Panc1 (cell line): ENCODE results near the gene NDUFV1. TPM values are rescaled to one million over a fixed set of nuclear protein-coding genes. Genes with fewer than 3 reads are reported as not detected.
"Not testable (repeated sequence)": the region's sequence is repeated elsewhere in the genome, so short reads cannot be mapped to it uniquely, and the experiment has no call there.

Source experiments
- ATAC-seq: fragments of 200-7000 bp; cut with Tn5 transposase; 2 replicates; pipeline ENCODE4 v1.9.1; 2020; ENCODE audit warnings: mild to moderate bottlenecking, moderate library complexity
- BruUV-seq: library from RNA; stranded (reverse); fragments of 400-500 nt; replicated peaks from 2 replicates; lab custom pipeline; 2021; lab: Mats Ljungman, UMichigan
- CTCF ChIA-PET: fragments of 300-600 bp; sonication (Branson Sonifier 250); formaldehyde crosslinking; loops from one replicate; lab custom pipeline; 2022; ENCODE audit warnings: antibody characterized with exemption; lab: Charles Lee
- POLR2A ChIA-PET: fragments of 300-600 bp; sonication (Branson Sonifier 250); formaldehyde crosslinking; loops from one replicate; lab custom pipeline; 2022; ENCODE audit warnings: antibody characterized with exemption; lab: Charles Lee
- DNase-seq: peaks from one replicate; pipeline ENCODE4 v3.0.0-alpha.2; 2010; ENCODE audit warnings: low read depth, low spot score
- H3K27ac ChIP-seq: 2 replicates; pipeline ENCODE4 v1.5.1; 2011; ENCODE audit warnings: mild to moderate bottlenecking, low read length, inconsistent platforms
- H3K27me3 ChIP-seq: fragments of 200-500 bp; sonication (Bioruptor generic); 2 replicates; pipeline ENCODE4 v1.6.0; 2014; ENCODE audit warnings: low read length, inconsistent platforms; ENCODE audit not compliant: control insufficient read depth, insufficient read depth
- H3K36me3 ChIP-seq: fragments of 200-500 bp; sonication (Bioruptor generic); 2 replicates; pipeline ENCODE4 v1.5.1; 2014; ENCODE audit warnings: inconsistent platforms, mild to moderate bottlenecking, low read length, moderate library complexity; ENCODE audit not compliant: control insufficient read depth, insufficient read depth
- H3K4me1 ChIP-seq: 2 replicates; pipeline ENCODE4 v1.5.1; 2011; ENCODE audit warnings: inconsistent platforms, mild to moderate bottlenecking, low read length, moderate library complexity; ENCODE audit not compliant: control insufficient read depth, insufficient read depth
- H3K4me3 ChIP-seq, 2 experiments: 2 replicates each; pipeline ENCODE4 v1.5.1; 2011 to 2012; ENCODE audit warnings: low read depth in 2 of 2, low read length in 2 of 2, mild to moderate bottlenecking in 2 of 2, inconsistent platforms in 1 of 2, moderate library complexity in 1 of 2
- H3K9me3 ChIP-seq: fragments of 200-500 bp; sonication (Bioruptor generic); 2 replicates; pipeline ENCODE4 v1.5.1; 2014; ENCODE audit warnings: low read depth, mild to moderate bottlenecking, inconsistent platforms, low read length, moderate library complexity; ENCODE audit not compliant: control insufficient read depth, insufficient read depth
- POLR2AphosphoS5 ChIP-seq: IDR thresholded peaks from 2 replicates; pipeline ENCODE4 v1.6.1; 2012; ENCODE audit warnings: mild to moderate bottlenecking, low read depth, low read length, moderate library complexity
- REST ChIP-seq, 2 experiments: IDR thresholded peaks; 2 replicates each; pipeline ENCODE4 v1.6.1; 2011 to 2012; ENCODE audit warnings: low read depth in 2 of 2, control low read depth in 1 of 2, low read length in 1 of 2, mild to moderate bottlenecking in 1 of 2, moderate library complexity in 1 of 2; ENCODE audit not compliant: insufficient read depth in 1 of 2
- SIN3A ChIP-seq: IDR thresholded peaks from 2 replicates; pipeline ENCODE4 v1.6.1; 2012; ENCODE audit warnings: low read depth, mild to moderate bottlenecking, low read length, moderate library complexity, borderline replicate concordance; ENCODE audit not compliant: insufficient read depth
- TCF7L2 ChIP-seq: IDR thresholded peaks from 2 replicates; pipeline ENCODE4 v1.6.1; 2011; ENCODE audit warnings: mild to moderate bottlenecking, low read depth, low read length, inconsistent platforms
- in situ Hi-C: cut with HindIII; loops from 2 replicates; pipeline ENCODE4 v1.10.0; 2016; ENCODE audit warnings: low sequenced_read_pairs, low pct_unique_long_range_greater_than_20kb
- intact Hi-C: fragments of 100-400 bp; cut with micrococcal nuclease; formaldehyde crosslinking; loops from one replicate; pipeline ENCODE4 v1.10.0; 2022; ENCODE audit not compliant: unreplicated experiment
- total RNA-seq: library from RNA; stranded (reverse); gene quantifications from one replicate; pipeline ENCODE4 v1.2.1, GENCODE V29; 2021; ENCODE audit not compliant: unreplicated experiment
- TF ChIP-seq, protein P1 (sequence below): fragments of 450-650 bp; IDR thresholded peaks from 2 replicates; pipeline ENCODE4 v1.5.1; 2017; ENCODE audit warnings: mild to moderate bottlenecking

NDUFV1 gene
- total RNA-seq, 1 experiment from 2014 or later, result 281 TPM

- peak; percentile 30; the same call in 1 of the 2 replicates for ATAC-seq
Measured at GRCh38 chr11:67593565-67593905, 13.2 kb upstream of the NDUFV1 start.

DNA sequence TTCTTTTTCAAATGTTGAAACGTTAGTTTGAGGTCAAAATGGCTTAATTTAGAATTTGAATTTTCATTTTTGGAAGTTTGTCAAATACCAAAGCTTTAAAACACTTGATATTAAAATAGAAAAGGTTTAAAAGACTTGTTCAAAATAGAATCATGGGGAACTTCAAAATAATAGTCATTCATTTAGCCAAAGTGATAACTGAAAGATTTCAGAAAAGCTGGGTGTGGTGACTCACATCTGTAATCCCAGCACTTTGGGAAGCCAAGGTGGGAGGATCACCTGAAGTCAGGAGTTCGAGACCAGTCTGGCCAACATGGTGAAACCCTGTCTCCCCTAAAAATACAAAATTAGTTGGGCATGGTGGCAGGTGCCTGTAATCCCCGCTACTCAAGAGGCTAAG is 12.3 kb upstream of the NDUFV1 start:
- Histone ChIP-seq H3K4me3 (no peak overlapping the region), H3K4me1 (no peaks in the 10 kb centered on the region), H3K27me3 (no peaks in the 10 kb centered on the region), H3K36me3 (no peaks in the 10 kb centered on the region), H3K9me3 (peaks cover 4% of the 10 kb centered on the region; the same call in 1 of the 2 replicates), H3K27ac (no peak overlapping the region)
- CTCF ChIA-PET, result no interaction called here
- POLR2A ChIA-PET, result interaction anchor here (0.5 to 0.7 kb wide), 3 partner anchors 36 to 704 kb away, joined by 4 to 7 read pairs (median 4); no protein-coding TSS in a partner anchor
- BruUV-seq, result no TSS peak
- TF ChIP-seq, protein P1, sequence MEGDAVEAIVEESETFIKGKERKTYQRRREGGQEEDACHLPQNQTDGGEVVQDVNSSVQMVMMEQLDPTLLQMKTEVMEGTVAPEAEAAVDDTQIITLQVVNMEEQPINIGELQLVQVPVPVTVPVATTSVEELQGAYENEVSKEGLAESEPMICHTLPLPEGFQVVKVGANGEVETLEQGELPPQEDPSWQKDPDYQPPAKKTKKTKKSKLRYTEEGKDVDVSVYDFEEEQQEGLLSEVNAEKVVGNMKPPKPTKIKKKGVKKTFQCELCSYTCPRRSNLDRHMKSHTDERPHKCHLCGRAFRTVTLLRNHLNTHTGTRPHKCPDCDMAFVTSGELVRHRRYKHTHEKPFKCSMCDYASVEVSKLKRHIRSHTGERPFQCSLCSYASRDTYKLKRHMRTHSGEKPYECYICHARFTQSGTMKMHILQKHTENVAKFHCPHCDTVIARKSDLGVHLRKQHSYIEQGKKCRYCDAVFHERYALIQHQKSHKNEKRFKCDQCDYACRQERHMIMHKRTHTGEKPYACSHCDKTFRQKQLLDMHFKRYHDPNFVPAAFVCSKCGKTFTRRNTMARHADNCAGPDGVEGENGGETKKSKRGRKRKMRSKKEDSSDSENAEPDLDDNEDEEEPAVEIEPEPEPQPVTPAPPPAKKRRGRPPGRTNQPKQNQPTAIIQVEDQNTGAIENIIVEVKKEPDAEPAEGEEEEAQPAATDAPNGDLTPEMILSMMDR, result no peak
- no peak for TF ChIP-seq TCF7L2
- TF ChIP-seq SIN3A, result no peak
- no peak for DNase-seq
- in situ Hi-C loops (no loop called here), intact Hi-C loops (no loop called here)
- ATAC-seq, result no peak

More at GRCh38 chr11:67593565-67593905, 13.2 kb upstream of the NDUFV1 start:
- DNase-seq, result no peak
- TF ChIP-seq REST (IDR thresholded peaks at IDR 0.05; ENCODE audit: insufficient read depth in 1 of 2, low read depth in 2 of 2, low read length in 1 of 2) (no peak), SIN3A (no peak)
- in situ Hi-C loops, result no loop called here
- POLR2A ChIA-PET, result no interaction called here
- no peaks in the 10 kb centered on the region for H3K27me3 ChIP-seq
- no peak overlapping the region for H3K4me3 ChIP-seq
- H3K9me3 ChIP-seq, result peaks cover 4% of the 10 kb centered on the region; the same call in 1 of the 2 replicates
- no TSS peak for BruUV-seq
- intact Hi-C loops, result no loop called here
- H3K27ac ChIP-seq, result no peak overlapping the region
- CTCF ChIA-PET, result no interaction called here
- no peaks in the 10 kb centered on the region for H3K36me3 ChIP-seq
- no peaks in the 10 kb centered on the region for H3K4me1 ChIP-seq

GRCh38 chr11:67596753-67597300 is 9.9 kb upstream of the NDUFV1 start:
- POLR2A ChIA-PET, result no interaction called here
- TF ChIP-seq, protein P1, result no peak
- TF ChIP-seq REST (IDR thresholded peaks at IDR 0.05; ENCODE audit: insufficient read depth in 1 of 2, low read depth in 2 of 2, low read length in 1 of 2) (no peak), TCF7L2 (no peak), SIN3A (no peak), POLR2AphosphoS5 (no peak)
- in situ Hi-C loops (no loop called here), intact Hi-C loops (no loop called here)
- ATAC-seq (no peak), DNase-seq (no peak)
- no peak overlapping the region for H3K27ac ChIP-seq
- no peaks in the 10 kb centered on the region for H3K4me1 ChIP-seq
- no peaks in the 10 kb centered on the region for H3K36me3 ChIP-seq
- peaks cover 4% of the 10 kb centered on the region; the same call in 1 of the 2 replicates for H3K9me3 ChIP-seq
- H3K4me3 ChIP-seq, result no peak overlapping the region
- no peaks in the 10 kb centered on the region for H3K27me3 ChIP-seq
- CTCF ChIA-PET, result no interaction called here
- BruUV-seq, result no TSS peak

- H3K4me3 ChIP-seq, DNase-seq, intact Hi-C loops, H3K36me3 ChIP-seq, H3K27ac ChIP-seq, H3K4me1 ChIP-seq, H3K9me3 ChIP-seq, POLR2A ChIA-PET, ATAC-seq, CTCF ChIA-PET, H3K27me3 ChIP-seq, BruUV-seq, in situ Hi-C loops: not testable (repeated sequence)
Measured at GRCh38 chr11:67597458-67597857, 9.3 kb upstream of the NDUFV1 start.
